ENCODE measurements around the gene POM121L2. TPM values are rescaled to one million over a fixed set of nuclear protein-coding genes. Genes with fewer than 3 reads are reported as not detected.

POM121L2 gene
- total RNA-seq (2022) (not detected in 2 replicates), Bru-seq, nascent RNA (not detected), BruChase-seq, experiment 1, labeled RNA remaining after a 6-hour chase (percentile 24 among the genes with signal in this experiment), BruChase-seq, experiment 2, labeled RNA remaining after a 2-hour chase (not detected)
- long read RNA-seq, partial matches to known transcripts: 0 of 1 reads
- long read RNA-seq, other reads (novel, unspliced or antisense): 0 of 1 reads

GRCh38 chr6:27312146-27312949 is at the start of gene POM121L2:
POM121L2 (minus strand) TSS chr6:27312273; CDS start chr6:27312170, 103 bp downstream.
- CTCF ChIA-PET: interaction anchor here (0.6 to 1.9 kb wide), 10 partner anchors 16 to 1290 kb away, joined by 3 to 9 read pairs (median 5); partner anchors contain the start of gene ZNF184
- intact Hi-C loops (cut with micrococcal nuclease; ENCODE audit: unreplicated experiment): loop anchor here (5.0 to 10.0 kb wide), 4 partner anchors 125 to 442 kb away; no protein-coding TSS in a partner anchor
- no peaks in the 10 kb centered on the region for H3K4me1 Mint-ChIP-seq (ENCODE audit: low read depth, unreplicated experiment)
- peaks cover 6% of the 10 kb centered on the region for H3K9me3 Mint-ChIP-seq (ENCODE audit: low read depth, unreplicated experiment)
- peak; percentile 84 for DNase-seq
- H3K27ac Mint-ChIP-seq (ENCODE audit: unreplicated experiment): no peak within 1 kb of the TSS
- TF ChIP-seq, protein P1, sequence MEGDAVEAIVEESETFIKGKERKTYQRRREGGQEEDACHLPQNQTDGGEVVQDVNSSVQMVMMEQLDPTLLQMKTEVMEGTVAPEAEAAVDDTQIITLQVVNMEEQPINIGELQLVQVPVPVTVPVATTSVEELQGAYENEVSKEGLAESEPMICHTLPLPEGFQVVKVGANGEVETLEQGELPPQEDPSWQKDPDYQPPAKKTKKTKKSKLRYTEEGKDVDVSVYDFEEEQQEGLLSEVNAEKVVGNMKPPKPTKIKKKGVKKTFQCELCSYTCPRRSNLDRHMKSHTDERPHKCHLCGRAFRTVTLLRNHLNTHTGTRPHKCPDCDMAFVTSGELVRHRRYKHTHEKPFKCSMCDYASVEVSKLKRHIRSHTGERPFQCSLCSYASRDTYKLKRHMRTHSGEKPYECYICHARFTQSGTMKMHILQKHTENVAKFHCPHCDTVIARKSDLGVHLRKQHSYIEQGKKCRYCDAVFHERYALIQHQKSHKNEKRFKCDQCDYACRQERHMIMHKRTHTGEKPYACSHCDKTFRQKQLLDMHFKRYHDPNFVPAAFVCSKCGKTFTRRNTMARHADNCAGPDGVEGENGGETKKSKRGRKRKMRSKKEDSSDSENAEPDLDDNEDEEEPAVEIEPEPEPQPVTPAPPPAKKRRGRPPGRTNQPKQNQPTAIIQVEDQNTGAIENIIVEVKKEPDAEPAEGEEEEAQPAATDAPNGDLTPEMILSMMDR (IDR thresholded peaks at IDR 0.05; ENCODE audit: unreplicated experiment): peak; percentile 87
- no peaks in the 10 kb centered on the region for H3K27me3 Mint-ChIP-seq (ENCODE audit: unreplicated experiment)
- no TSS peak for BruUV-seq (replicated peaks)
- peak within 1 kb of the TSS; percentile 65 for H3K4me3 Mint-ChIP-seq (ENCODE audit: low read depth, unreplicated experiment)
- H3K36me3 Mint-ChIP-seq (ENCODE audit: insufficient read depth, unreplicated experiment): peaks cover 9% of the 10 kb centered on the region

DNA sequence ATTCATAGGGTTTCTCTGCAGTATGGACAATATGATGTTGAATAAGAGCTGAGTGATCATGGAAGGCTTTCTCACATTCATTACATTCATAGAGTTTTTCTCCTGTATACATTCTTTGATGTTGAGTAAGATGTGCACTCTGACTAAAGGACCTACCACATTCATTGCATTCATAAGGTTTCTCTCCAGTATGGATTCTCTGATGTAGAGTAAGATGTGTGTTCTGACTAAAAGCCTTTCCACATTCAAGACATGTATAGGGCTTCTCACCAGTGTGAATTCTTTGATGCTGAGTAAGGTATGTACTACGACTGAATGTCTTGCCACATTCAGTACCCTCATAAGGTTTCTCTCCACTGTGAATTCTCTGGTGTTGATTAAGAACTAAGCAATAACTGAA is 47.2 kb upstream of the POM121L2 start:
- Mint-ChIP-seq H3K9me3 (ENCODE audit: low read depth, unreplicated experiment) (peaks cover 24% of the 10 kb centered on the region), H3K27ac (ENCODE audit: unreplicated experiment) (no peak overlapping the region), H3K4me1 (ENCODE audit: low read depth, unreplicated experiment) (no peaks in the 10 kb centered on the region), H3K27me3 (ENCODE audit: unreplicated experiment) (no peaks in the 10 kb centered on the region), H3K36me3 (ENCODE audit: insufficient read depth, unreplicated experiment) (no peaks in the 10 kb centered on the region), H3K4me3 (ENCODE audit: low read depth, unreplicated experiment) (no peak overlapping the region)
- no peak for DNase-seq
- CTCF ChIA-PET: no interaction called here
- no TSS peak for BruUV-seq (replicated peaks)
- TF ChIP-seq, protein P1 (IDR thresholded peaks at IDR 0.05; ENCODE audit: unreplicated experiment): no peak
- intact Hi-C loops (cut with micrococcal nuclease; ENCODE audit: unreplicated experiment): no loop called here

DNA sequence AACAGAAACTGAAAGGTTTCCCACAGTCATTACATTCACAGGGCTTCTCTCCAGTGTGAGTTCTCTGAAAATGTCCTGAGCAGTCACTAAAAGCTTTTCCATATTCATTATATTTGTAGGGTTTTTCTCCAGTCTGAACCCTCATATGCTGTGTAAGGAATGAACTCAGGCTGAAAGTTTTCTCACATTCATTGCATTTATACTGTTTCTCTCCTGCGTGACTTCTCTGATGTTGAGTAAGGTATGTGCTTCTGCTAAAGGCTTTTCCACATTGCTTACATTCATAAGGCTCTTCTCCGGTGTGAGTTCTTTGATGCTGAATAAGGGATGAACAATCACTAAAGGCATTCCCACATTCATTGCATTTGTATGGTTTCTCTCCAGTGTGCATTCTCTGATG is 46.7 kb upstream of the POM121L2 start:
- BruUV-seq (replicated peaks): no TSS peak

DNA sequence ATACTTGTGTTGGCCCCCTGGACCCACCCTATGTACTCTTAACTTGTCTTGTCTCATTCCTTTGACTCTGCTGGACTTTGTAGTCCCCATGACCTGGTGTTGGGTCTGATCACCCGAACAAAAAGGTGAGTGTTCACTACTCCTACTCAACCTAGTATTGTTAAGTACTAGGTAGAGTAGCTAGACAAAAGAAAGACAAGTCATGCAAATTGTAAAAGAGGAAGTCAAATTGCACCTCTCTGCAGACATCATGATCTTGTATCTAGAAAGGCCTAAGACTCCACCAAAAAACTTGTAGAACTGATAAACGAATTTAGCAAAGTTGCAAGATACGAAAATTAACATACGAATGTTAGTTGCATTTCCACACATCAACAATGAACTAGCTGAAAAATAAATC is 40.8 kb upstream of the POM121L2 start:
- no TSS peak for BruUV-seq (replicated peaks)
- no peak for DNase-seq
- peaks cover 17% of the 10 kb centered on the region for H3K9me3 Mint-ChIP-seq (ENCODE audit: low read depth, unreplicated experiment)
- intact Hi-C loops (cut with micrococcal nuclease; ENCODE audit: unreplicated experiment): no loop called here
- no peaks in the 10 kb centered on the region for H3K36me3 Mint-ChIP-seq (ENCODE audit: insufficient read depth, unreplicated experiment)
- H3K27ac Mint-ChIP-seq (ENCODE audit: unreplicated experiment): no peak overlapping the region
- no peaks in the 10 kb centered on the region for H3K4me1 Mint-ChIP-seq (ENCODE audit: low read depth, unreplicated experiment)
- H3K27me3 Mint-ChIP-seq (ENCODE audit: unreplicated experiment): no peaks in the 10 kb centered on the region
- no peak overlapping the region for H3K4me3 Mint-ChIP-seq (ENCODE audit: low read depth, unreplicated experiment)
- TF ChIP-seq, protein P1 (IDR thresholded peaks at IDR 0.05; ENCODE audit: unreplicated experiment): no peak
- CTCF ChIA-PET: no interaction called here

More for the DNA sequence above, 46.7 kb upstream of the POM121L2 start:
- Mint-ChIP-seq H3K27me3 (ENCODE audit: unreplicated experiment) (no peaks in the 10 kb centered on the region), H3K9me3 (ENCODE audit: low read depth, unreplicated experiment) (peaks cover 26% of the 10 kb centered on the region), H3K36me3 (ENCODE audit: insufficient read depth, unreplicated experiment) (no peaks in the 10 kb centered on the region), H3K4me1 (ENCODE audit: low read depth, unreplicated experiment) (no peaks in the 10 kb centered on the region), H3K4me3 (ENCODE audit: low read depth, unreplicated experiment) (no peak overlapping the region), H3K27ac (ENCODE audit: unreplicated experiment) (no peak overlapping the region)
- intact Hi-C loops (cut with micrococcal nuclease; ENCODE audit: unreplicated experiment): no loop called here
- no peak for DNase-seq
- TF ChIP-seq, protein P1 (IDR thresholded peaks at IDR 0.05; ENCODE audit: unreplicated experiment): no peak
- CTCF ChIA-PET: no interaction called here
